HG02970 (cell line): ENCODE results near the gene GUCY1B1.

Source experiments
- ATAC-seq: cut with Tn5 transposase; IDR thresholded peaks from one replicate; pipeline ENCODE4 v1.9.1; 2021; ENCODE audit warnings: mild to moderate bottlenecking, moderate library complexity, moderate number of reproducible peaks; ENCODE audit not compliant: unreplicated experiment, low FRiP score

Gene GUCY1B1

DNA sequence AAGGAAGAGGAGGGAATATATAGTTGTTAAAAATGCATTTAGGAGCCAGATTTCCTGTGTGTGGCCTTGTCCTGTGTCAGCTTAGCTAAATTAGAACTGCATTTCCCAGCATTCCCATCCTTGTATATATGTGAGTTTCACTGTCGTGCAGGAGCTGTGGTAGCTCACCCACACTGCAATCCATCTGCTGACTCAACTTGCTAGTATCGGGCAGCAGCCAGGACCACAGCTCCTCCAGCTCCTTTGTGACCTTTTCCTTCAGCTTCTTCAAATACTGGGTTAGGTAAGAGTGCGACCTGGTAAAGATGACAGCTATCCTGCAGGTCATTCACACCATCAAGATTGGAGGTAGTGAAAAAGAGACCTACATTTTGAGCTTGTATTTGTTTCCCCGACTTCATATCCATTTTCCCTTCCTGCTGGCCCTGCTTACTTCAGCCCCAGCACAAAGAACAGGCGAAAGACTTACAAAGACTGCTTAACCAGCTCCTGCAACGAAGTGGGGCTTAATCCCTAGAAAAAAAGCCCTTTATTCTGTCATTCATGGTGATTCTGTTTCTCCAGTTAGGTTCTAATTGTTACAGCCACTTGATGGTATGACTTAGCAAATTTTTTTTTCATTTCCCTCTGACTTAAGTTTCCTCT lies 95.9 kb downstream of the GUCY1B1 start:
- no peak for ATAC-seq

DNA sequence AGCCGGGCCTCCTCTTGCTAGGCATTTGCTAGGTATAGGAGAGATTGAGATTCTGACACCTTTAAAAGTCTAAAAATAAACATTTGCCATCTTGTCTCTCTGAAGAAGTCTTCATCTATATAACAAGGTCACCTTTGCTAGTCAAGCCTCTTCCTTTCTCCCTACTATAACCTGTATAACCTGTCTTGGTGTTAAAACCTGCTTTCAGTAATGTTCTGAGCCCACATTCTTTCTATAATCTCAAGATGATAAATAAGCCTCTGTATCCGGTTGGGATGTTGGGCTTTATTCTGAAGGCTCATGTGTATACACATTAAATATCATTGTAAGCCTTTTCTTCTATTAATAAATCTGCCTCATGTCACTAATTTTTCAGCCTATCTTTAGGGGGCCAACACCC lies 97.1 kb downstream of the GUCY1B1 start:
- no peak for ATAC-seq
